Gastroesophageal sphincter (tissue), 4 donors: ENCODE measurements around the gene CERK. TPM values are rescaled to one million over a fixed set of nuclear protein-coding genes. Genes with fewer than 3 reads are reported as not detected.

ENCODE experiments used
- ATAC-seq: fragments of 150-250 bp; one replicate; pipeline ENCODE4 v1.9.1; 2016; ENCODE audit warnings: mild to moderate bottlenecking, moderate library complexity
- H3K27ac ChIP-seq, 4 donors: fragments of 200-600 bp; sonication (generic) in 3 of 4; 1 replicate in 3 of 4; 2 replicates in 1 of 4; pipeline ENCODE4 v1.5.1; 2016 to 2019
- H3K27me3 ChIP-seq: fragments of 200-600 bp; sonication (generic); one replicate; pipeline ENCODE4 v1.5.1; 2019
- H3K36me3 ChIP-seq, 2 donors: fragments of 200-600 bp; sonication (generic); one replicate each; pipeline ENCODE4 v1.5.1; 2019; ENCODE audit warnings: control low read depth in 1 of 2
- H3K4me1 ChIP-seq, 3 donors: fragments of 200-600 bp; sonication (generic); 1 replicate in 2 of 3; 2 replicates in 1 of 3; pipeline ENCODE4 v1.5.1; 2016 to 2019; ENCODE audit warnings: control low read depth in 2 of 3
- H3K4me3 ChIP-seq, 2 donors: fragments of 200-600 bp; sonication (generic); one replicate each; pipeline ENCODE4 v1.5.1; 2019; ENCODE audit warnings: mild to moderate bottlenecking in 1 of 2, moderate library complexity in 1 of 2
- H3K9me3 ChIP-seq, 3 donors: fragments of 200-600 bp; sonication (generic); one replicate each; pipeline ENCODE4 v1.5.1; 2017 to 2019; ENCODE audit warnings: control low read depth in 2 of 3
- EP300 ChIP-seq: sonication (generic); formaldehyde crosslinking; IDR thresholded peaks from one replicate; pipeline ENCODE4 v1.6.1; 2017; ENCODE audit warnings: antibody characterized with exemption, mild to moderate bottlenecking
- POLR2A ChIP-seq, 2 donors: fragments of 450-650 bp; IDR thresholded peaks; one replicate each; pipeline ENCODE4 v1.6.1; 2017; ENCODE audit warnings: antibody characterized with exemption in 2 of 2, mild to moderate bottlenecking in 2 of 2, moderate library complexity in 1 of 2
- POLR2AphosphoS5 ChIP-seq: sonication (generic); formaldehyde crosslinking; IDR thresholded peaks from one replicate; pipeline ENCODE4 v1.6.1; 2017; ENCODE audit warnings: antibody characterized with exemption
- WGBS, 2 donors: methylation state at CpG; one replicate each; pipeline ENCODE4 v1.1.5; 2018; ENCODE audit warnings: low coverage in 1 of 2; 5-methylcytosine and 5-hydroxymethylcytosine counted together
- total RNA-seq, 4 donors: library from RNA; depleted of rRNA; stranded (reverse); fragments of >200 nt; gene quantifications; one replicate each; pipeline ENCODE4 v1.1.0, GENCODE V29; 2016
- TF ChIP-seq, protein P1 (sequence below), 4 experiments: fragments of 200-600 bp in 2 of 4; fragments of 450-650 bp in 2 of 4; sonication (generic) in 1 of 4; IDR thresholded peaks; one replicate each; pipeline ENCODE4 v1.5.1; 2017 to 2019; ENCODE audit warnings: antibody characterized with exemption in 4 of 4, mild to moderate bottlenecking in 2 of 4, moderate library complexity in 2 of 4

CERK gene
- total RNA-seq, 4 donors from 2014 or later: 44.6 to 55.9 (median 45.6) TPM

DNA sequence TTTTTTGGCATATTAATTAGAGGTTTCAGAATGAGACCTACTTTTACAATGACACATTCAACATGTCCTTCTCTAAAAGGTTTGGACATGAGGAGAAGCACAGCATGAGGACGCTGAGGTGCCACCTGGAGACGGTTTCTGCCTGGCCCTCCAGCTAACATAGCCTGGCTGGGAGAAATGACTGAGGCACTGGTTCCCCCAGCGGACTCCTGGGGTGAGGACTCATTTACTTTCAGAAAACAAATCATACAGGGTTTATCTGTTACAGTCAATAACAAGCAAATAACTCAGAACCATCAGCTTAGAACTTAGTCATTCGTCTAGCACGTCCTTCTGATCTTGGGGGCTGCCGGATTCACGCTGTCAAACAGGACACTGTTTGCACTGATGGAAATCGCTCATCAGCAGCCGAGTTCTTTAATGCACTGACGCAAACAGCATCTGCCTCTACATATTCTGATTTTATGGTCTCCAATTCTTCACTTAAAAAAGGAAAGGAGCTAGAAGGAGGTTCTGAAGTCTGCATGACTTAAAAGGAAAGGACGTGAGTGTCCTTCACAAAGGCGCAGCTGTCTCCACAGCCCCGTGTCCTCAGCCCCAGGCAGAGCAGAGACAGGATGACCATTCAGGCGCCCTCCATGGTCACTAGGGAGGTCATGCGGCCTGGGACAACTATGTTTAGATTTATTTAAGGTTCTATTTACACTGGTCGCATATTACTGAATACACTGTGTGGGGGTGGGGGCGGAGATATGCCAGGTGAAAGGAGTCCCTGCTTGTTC lies 44.2 kb downstream of the CERK start:
- peaks cover 0 to 100% of the 10 kb centered on the region in 2 donors for H3K36me3 ChIP-seq

DNA sequence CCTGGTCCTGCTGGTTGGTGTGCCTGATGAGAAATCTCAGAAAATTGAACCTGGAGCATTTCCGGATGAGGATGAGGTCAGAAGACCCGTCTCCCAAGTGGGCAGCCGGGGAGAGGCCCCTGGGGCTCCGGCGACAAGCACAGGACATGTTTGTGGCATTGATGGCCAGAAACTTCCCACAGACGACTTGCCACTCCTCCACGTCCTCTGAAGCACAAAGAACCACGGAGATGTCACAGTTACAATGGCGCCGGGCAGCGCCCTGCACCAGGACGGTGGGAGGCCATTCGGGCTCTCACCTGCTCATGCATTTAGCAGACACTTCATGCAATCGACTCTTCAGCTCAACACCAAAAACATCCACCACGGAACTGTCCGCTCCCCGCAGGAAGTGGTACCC lies 46.5 kb downstream of the CERK start:
- Histone ChIP-seq H3K36me3 (peaks cover 0 to 99% of the 10 kb centered on the region in 2 donors), H3K4me1 (peaks cover 0 to 9% (median 0%) of the 10 kb centered on the region in 3 donors), H3K27me3 (no peaks in the 10 kb centered on the region), H3K27ac (no peak overlapping the region), H3K9me3 (no peaks in the 10 kb centered on the region), H3K4me3 (no peak overlapping the region)
- TF ChIP-seq, protein P1, sequence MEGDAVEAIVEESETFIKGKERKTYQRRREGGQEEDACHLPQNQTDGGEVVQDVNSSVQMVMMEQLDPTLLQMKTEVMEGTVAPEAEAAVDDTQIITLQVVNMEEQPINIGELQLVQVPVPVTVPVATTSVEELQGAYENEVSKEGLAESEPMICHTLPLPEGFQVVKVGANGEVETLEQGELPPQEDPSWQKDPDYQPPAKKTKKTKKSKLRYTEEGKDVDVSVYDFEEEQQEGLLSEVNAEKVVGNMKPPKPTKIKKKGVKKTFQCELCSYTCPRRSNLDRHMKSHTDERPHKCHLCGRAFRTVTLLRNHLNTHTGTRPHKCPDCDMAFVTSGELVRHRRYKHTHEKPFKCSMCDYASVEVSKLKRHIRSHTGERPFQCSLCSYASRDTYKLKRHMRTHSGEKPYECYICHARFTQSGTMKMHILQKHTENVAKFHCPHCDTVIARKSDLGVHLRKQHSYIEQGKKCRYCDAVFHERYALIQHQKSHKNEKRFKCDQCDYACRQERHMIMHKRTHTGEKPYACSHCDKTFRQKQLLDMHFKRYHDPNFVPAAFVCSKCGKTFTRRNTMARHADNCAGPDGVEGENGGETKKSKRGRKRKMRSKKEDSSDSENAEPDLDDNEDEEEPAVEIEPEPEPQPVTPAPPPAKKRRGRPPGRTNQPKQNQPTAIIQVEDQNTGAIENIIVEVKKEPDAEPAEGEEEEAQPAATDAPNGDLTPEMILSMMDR (IDR thresholded peaks at IDR 0.05): no peak
- TF ChIP-seq EP300 (no peak), POLR2A (IDR thresholded peaks at IDR 0.05) (no peak), POLR2AphosphoS5 (no peak)
- 80 to 100% methylated on average over 1 to 10 of the region's 17 CpGs for WGBS, 2 donors
- no peak for ATAC-seq

More for the DNA sequence above, 44.2 kb downstream of the CERK start:
- Histone ChIP-seq H3K9me3 (no peaks in the 10 kb centered on the region), H3K27me3 (no peaks in the 10 kb centered on the region), H3K4me1 (no peaks in the 10 kb centered on the region), H3K4me3 (no peak overlapping the region), H3K27ac (no peak overlapping the region)
- ATAC-seq: no peak
- TF ChIP-seq, protein P1 (IDR thresholded peaks at IDR 0.05): no peak
- no peak for TF ChIP-seq POLR2AphosphoS5
- TF ChIP-seq EP300: no peak
- no peak for TF ChIP-seq POLR2A (IDR thresholded peaks at IDR 0.05)
- WGBS, 2 donors: 83 to 88% methylated on average over 10 to 13 of the region's 17 CpGs

DNA sequence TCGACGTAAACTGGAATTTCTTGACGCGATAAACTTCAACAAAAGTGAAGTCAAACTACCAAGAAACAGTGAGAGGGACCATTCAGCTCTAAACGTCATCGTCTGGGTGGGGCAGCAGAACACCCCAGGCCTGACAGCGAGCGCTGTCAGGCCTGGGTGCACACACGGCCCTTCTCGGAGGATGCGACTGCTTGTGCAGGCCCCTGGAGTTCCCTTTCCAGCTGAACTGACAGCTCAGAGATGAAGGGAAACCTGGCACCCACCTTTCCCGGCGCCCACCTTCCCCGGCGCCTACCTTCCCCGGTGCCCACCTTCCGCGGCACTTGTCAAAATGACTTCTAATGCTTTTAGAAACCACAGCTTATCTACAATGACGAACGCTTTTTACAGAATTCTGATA lies 47.9 kb downstream of the CERK start:
- ATAC-seq: no peak
- H3K9me3 ChIP-seq: no peaks in the 10 kb centered on the region
- no peaks in the 10 kb centered on the region for H3K27me3 ChIP-seq
- peaks cover 0 to 21% (median 0%) of the 10 kb centered on the region in 3 donors for H3K4me1 ChIP-seq
- peaks cover 0 to 98% of the 10 kb centered on the region in 2 donors for H3K36me3 ChIP-seq
- WGBS, 2 donors: 95 to 97% methylated on average over 8 to 13 of the region's 20 CpGs
- TF ChIP-seq EP300: no peak
- TF ChIP-seq, protein P1 (IDR thresholded peaks at IDR 0.05): no peak
- no peak for TF ChIP-seq POLR2A (IDR thresholded peaks at IDR 0.05)
- TF ChIP-seq POLR2AphosphoS5: no peak
- H3K27ac ChIP-seq: no peak overlapping the region
- H3K4me3 ChIP-seq: no peak overlapping the region

DNA sequence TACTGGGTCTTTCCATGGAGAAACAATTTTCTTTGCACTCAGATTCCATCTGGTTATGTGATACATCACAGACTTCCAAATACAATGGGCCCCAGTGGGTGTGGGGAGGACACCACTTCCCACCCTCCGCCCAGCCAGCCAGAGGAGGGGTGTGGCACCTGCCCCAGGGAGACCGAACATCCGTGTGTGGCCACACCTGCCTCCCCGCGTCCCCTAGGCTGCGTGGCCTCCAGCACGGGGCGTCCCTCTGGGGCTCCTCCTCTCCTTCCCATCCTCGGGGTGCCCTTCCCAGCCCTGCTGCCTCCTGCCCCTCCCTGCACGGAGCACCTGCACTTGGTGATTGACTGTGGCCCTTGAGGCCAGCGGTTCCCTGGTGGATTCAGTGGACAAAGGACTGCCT lies 49.1 kb downstream of the CERK start:
- ATAC-seq: peak; percentile 23
- Histone ChIP-seq H3K36me3 (peaks cover 0 to 89% of the 10 kb centered on the region in 2 donors), H3K4me1 (peaks cover 0 to 32% (median 0%) of the 10 kb centered on the region in 3 donors), H3K27me3 (no peaks in the 10 kb centered on the region), H3K4me3 (no peak overlapping the region), H3K9me3 (no peaks in the 10 kb centered on the region), H3K27ac (no peak overlapping the region)
- 74% methylated on average over 5 of the region's 11 CpGs; no CpG with 5 or more reads in 1 of the 2 donors for WGBS, 2 donors
- TF ChIP-seq POLR2A (IDR thresholded peaks at IDR 0.05) (no peak), EP300 (no peak), POLR2AphosphoS5 (no peak)
- TF ChIP-seq, protein P1 (IDR thresholded peaks at IDR 0.05): no peak

DNA sequence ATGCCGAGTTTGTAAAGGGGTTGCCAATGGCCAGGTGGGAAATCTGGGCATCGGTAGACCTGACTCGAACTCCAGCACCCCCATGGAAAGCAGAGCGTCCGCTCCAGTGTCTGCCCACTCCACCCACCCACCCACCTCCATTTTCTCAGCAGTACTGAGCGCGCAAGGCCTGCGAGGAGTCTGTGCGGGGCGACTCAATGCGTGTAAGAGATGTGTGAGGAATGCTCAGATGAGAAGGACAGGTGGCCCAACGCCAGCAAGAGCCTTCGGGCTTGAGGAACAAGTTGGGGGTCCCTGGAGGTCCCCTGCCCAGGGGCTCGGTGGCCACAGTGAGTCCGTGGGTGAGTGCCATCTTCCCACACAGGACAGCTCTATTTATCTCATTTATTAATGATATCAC lies 50.6 kb downstream of the CERK start:
- no peaks in the 10 kb centered on the region for H3K9me3 ChIP-seq
- no peak for ATAC-seq

More for the DNA sequence above, 50.6 kb downstream of the CERK start:
- H3K36me3 ChIP-seq: peaks cover 0 to 81% of the 10 kb centered on the region in 2 donors
- no peaks in the 10 kb centered on the region for H3K27me3 ChIP-seq
- no peak overlapping the region for H3K4me3 ChIP-seq
- 97% methylated on average over 10 of the region's 15 CpGs; no CpG with 5 or more reads in 1 of the 2 donors for WGBS, 2 donors
- H3K27ac ChIP-seq: no peak overlapping the region
- peaks cover 0 to 32% (median 0%) of the 10 kb centered on the region in 3 donors for H3K4me1 ChIP-seq
- TF ChIP-seq, protein P1 (IDR thresholded peaks at IDR 0.05): no peak
- no peak for TF ChIP-seq EP300
- no peak for TF ChIP-seq POLR2A (IDR thresholded peaks at IDR 0.05)
- no peak for TF ChIP-seq POLR2AphosphoS5
